AG08395 (cell line): ENCODE results near the gene TAAR8.
"Not testable (repeated sequence)": the region's sequence is repeated elsewhere in the genome, so short reads cannot be mapped to it uniquely, and the experiment has no call there.

ENCODE experiments used
- DNase-seq: peaks from one replicate; pipeline ENCODE4 v3.0.0; 2012; ENCODE audit warnings: mixed read lengths, low spot score

TAAR8 gene

DNA sequence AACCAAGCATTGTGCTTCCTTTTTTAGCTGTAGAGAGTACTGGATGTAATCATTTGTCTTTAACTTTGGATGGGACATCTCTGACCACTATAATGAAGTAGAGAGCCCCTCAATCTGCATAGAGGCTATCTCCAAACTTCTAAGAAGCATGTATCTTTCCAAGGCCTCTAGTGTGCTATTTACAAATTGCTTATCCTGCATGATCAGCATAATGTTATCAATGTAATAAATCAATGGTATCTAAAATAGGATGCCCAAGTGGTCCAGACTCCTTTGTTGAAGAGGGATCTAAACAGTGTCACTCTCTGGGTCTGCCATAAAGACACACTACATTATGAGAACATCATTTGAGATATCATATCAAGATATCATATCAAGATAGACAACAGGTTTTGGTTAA is 7.6 kb upstream of the TAAR8 start:
- DNase-seq, result no peak

DNA sequence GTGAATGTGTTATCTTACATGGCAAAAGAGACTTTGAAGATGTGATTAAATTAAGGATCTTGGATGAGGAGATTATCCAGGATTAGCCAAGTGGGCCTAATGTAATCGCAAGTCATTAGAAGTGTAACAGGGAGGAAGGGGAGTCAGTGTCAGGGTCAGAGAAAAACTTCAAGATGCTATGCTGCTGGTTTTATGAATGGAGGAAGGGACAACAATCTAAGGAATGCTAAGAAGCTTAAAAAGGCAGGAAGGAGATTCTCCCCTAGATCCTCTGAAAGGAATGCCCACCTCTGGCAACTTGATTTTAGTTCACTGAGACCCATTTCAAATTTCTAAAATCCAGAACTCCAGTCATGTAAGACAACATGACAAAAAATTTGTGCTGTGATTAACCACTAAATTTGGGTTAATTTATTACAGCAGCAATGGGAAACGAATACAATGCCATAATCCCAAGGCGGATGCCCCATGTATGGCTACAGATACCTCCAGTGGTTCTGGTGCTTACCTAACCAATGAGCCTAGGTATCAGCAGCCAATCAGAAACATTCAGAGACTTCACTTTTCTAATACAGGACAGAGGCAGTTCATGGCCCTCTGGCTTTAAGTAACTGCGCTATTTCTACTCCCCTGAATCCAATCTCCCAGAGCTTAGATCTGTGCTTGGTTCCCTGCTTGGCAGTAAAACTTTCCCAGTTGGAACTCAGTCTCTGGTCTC is 3.6 kb upstream of the TAAR8 start:
- DNase-seq, result no peak

GRCh38 chr6:132551214-132551613 is 1.3 kb upstream of the TAAR8 start:
- no peak for DNase-seq

DNA sequence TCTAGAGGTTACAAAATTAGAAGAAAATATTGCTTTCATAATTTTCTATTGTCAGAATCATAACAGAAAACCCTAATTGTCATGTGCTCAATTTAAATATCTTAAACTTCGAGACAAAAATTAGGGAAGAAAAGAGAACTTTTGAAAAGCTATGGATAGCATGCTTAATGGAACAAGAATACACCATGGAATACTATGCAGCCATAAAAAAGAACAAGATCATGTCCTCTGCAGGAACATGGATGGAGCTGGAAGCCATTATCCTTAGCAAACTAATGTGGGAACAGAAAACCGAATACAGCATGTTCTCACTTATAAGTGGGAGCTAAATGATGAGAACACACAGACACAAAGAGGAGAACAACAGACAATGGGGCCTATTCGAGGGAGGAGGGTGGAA is 7.6 kb downstream of the TAAR8 start:
- not testable (repeated sequence) for DNase-seq

DNA sequence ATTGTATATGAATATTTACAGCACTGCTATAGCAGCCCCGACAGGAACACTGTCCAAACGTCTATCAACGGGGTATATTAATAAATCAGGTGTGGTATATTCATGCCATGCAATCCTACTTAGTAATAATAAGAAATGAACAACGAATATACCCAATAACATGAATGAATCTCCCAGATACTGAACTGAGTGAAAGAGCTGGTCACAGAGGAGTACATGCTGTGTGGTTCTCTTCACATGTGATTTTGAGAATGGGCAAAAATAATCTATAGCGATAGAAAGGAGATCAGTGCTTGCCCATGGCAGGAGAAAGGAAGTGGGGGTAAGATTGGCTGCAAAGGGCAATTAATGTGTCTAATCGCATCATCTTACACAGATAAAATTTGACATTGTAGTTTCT is 13.9 kb downstream of the TAAR8 start:
- no peak for DNase-seq

DNA sequence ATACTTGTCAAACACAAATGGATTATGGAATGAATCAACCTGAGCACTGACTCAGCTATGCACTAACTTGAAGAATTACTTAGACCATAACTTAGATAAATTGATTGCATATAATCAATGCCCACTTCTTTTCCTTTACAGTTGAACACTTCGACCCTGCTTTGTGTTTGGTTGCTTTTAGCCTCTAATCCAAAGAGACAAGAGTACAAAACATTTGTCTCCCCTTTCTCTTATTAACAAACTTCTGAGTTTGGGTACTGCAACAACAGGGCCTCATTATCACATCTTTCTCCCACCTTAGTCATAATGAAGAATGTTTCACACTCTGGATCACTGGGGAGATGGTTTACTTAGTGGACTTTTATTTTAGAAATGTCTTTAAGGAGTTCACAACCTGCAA is 15.1 kb downstream of the TAAR8 start:
- DNase-seq, result no peak

GRCh38 chr6:132568611-132569010 is 16.1 kb downstream of the TAAR8 start:
- DNase-seq, result no peak

GRCh38 chr6:132569170-132569569 is 16.7 kb downstream of the TAAR8 start:
- no peak for DNase-seq

- DNase-seq, result no peak
These were observed 17.8 kb downstream of the TAAR8 start, which contains the start of gene TAAR6 for GRCh38 chr6:132570221-132570777. Gene TAAR6 (plus strand): TSS chr6:132570322. CDS start chr6:132570322, 0 bp downstream.

DNA sequence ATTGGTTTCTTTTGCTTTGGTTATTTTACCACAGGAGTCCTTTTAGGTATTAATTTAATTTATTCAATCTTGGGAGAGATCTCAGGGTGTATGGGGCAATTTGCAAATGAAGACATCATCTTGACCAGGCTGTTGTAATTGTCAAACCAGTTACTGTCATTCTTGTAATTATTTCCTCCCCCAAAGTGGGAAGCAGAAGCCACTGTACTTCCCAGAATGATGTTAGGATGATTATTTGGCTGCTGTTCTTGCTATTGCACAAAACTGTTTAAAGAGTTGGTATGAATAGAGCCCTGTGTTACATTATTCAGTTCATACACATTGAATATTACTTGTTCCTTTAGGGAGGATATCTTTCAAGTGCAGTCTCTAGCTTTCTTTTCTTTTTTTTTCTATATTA is 19.3 kb downstream of the TAAR8 start:
- DNase-seq, result no peak

DNA sequence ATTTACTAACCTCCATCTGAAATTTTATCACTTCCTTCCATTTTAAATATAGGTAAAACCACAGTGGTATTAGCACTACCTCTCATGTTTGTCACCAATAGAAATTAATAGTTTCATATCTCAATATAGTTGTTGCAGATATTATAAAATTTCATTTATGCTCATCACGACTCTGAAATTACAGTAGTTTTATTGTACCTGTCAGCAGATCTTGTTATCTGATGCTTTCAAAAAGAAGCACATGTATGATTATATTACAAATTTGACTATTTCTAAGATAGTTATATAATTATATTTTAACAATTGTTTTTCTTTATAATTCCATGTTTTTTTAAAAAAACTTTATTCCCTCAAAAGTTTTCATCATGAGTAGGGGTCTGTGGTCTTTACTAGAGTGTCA is 32.2 kb downstream of the TAAR8 start:
- DNase-seq, result no peak

DNA sequence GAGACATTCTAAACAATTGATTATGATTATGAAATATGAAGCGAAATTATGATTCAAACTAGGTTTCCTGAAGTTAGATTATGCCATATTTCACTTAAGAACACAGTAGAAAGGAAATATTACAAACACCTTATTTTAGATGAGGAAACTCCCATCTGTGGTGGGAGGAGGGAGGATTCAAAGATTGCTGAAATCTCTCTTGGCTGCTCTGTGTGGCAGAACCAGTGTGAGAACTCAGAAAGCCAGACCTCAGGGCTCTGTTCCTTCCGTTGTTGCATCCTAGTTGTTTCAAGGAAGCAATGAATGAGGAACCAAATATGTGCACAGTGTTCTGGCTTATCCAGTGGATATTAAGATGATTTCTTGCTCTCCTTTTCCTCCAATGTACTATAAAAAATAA is 35.0 kb downstream of the TAAR8 start:
- no peak for DNase-seq

- no peak for DNase-seq
These were observed 37.0 kb downstream of the TAAR8 start, which contains the start of gene TAAR5 for GRCh38 chr6:132589454-132589853. Gene TAAR5 (minus strand): TSS chr6:132589741. CDS start chr6:132589686, 55 bp downstream.

- no peak for DNase-seq
These were observed 37.9 kb downstream of the TAAR8 start for GRCh38 chr6:132590362-132590761.

DNA sequence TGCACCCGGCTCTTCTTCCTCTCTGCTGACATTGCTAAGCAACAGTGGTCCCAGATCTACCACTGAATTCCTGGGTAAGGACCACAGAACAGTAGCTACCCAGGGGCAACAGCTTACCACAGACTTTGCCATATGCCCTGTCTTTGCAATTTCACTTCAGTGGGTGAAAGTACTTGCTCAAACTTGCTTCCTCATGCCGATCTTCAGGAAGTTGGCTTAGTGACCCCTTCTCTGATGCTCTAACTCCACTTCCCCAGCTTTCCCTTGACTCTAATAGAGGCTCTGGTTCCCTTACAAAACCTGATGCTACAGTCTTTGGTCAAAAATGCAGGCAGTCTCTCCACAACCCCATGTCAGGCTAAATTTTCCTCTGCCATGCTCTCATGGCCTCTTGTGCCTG is 40.4 kb downstream of the TAAR8 start:
- DNase-seq, result no peak

DNA sequence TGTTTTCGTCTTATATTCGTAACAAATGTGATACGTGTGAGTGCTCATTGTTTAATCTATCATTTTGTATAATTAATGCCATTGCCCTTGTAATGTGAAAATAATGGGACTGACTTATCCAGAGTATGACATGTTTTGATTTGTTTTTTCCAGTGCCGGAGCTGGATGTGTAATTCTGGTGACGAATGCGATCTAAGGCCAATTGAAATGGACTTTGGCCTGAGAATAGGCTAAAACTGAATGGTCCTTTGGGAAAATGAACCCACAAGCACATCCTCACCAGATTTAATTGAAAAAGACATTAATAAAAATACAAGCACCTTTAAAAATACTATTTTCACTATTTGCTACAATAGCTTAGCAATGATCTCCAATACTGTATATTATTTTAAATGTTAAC is 43.7 kb downstream of the TAAR8 start:
- no peak for DNase-seq

GRCh38 chr6:132598473-132598872 is 46.0 kb downstream of the TAAR8 start:
- DNase-seq, result peak; percentile 16

GRCh38 chr6:132600900-132601299 is 48.4 kb downstream of the TAAR8 start:
- not testable (repeated sequence) for DNase-seq
